HepG2 (cell line): ENCODE results near the gene AXIN2.

ENCODE experiments used
- CREM ChIP-seq, 2 experiments: sonication (generic) in 1 of 2; formaldehyde crosslinking in 1 of 2; IDR thresholded peaks; 2 replicates each; pipeline versions ENCODE4 v1.4.0 to v1.6.1; 2016 to 2020; ENCODE audit warnings: antibody characterized with exemption in 1 of 2, mild to moderate bottlenecking in 1 of 2, missing genetic modification reagents in 1 of 2
- EP300 ChIP-seq, 3 experiments: sonication (generic) in 1 of 3; formaldehyde crosslinking in 1 of 3; IDR thresholded peaks; 2 replicates each; pipeline versions ENCODE4 v1.5.1 to v1.6.1; 2011 to 2020; ENCODE audit warnings: low read depth in 2 of 3, low read length in 2 of 3, borderline replicate concordance in 1 of 3, improper control_type of control experiment in 1 of 3, mild to moderate bottlenecking in 1 of 3, missing genetic modification reagents in 1 of 3, moderate library complexity in 1 of 3
- ETV6 ChIP-seq: sonication (generic); formaldehyde crosslinking; conservative IDR thresholded peaks from 2 replicates; pipeline ENCODE4 v1.4.0; 2020; ENCODE audit warnings: missing genetic modification reagents
- EZH2 ChIP-seq: conservative IDR thresholded peaks from 2 replicates; pipeline ENCODE4 v1.6.1; 2012; ENCODE audit warnings: mild to moderate bottlenecking, low read depth, low read length, moderate library complexity
- FOXK1 ChIP-seq: sonication (generic); formaldehyde crosslinking; IDR thresholded peaks from 2 replicates; pipeline ENCODE4 v1.4.0; 2020; ENCODE audit warnings: low read depth, missing genetic modification reagents, borderline replicate concordance
- MAFK ChIP-seq, 2 experiments: IDR thresholded peaks in 1 of 2; conservative IDR thresholded peaks in 1 of 2; 2 replicates each; pipeline ENCODE4 v1.6.1; 2011; ENCODE audit warnings: improper control_type of control experiment in 2 of 2, low read length in 2 of 2
- NFAT5 ChIP-seq: sonication (generic); formaldehyde crosslinking; IDR thresholded peaks from 2 replicates; pipeline ENCODE4 v1.4.0; 2020; ENCODE audit warnings: missing genetic modification reagents
- PATZ1 ChIP-seq: sonication (generic); formaldehyde crosslinking; IDR thresholded peaks from 2 replicates; pipeline ENCODE4 v1.4.0; 2020; ENCODE audit warnings: missing genetic modification reagents
- POLR2A ChIP-seq, 2 experiments: IDR thresholded peaks; 2 replicates each; pipeline ENCODE4 v1.6.1; 2011; ENCODE audit warnings: low read depth in 2 of 2, low read length in 2 of 2, mild to moderate bottlenecking in 1 of 2, moderate library complexity in 1 of 2; ENCODE audit not compliant: insufficient read depth in 1 of 2
- SCMH1 ChIP-seq: sonication (generic); formaldehyde crosslinking; IDR thresholded peaks from 2 replicates; pipeline ENCODE4 v1.9.0; 2021; ENCODE audit warnings: missing genetic modification reagents, mild to moderate bottlenecking, borderline replicate concordance
- SRF ChIP-seq: IDR thresholded peaks from 2 replicates; pipeline ENCODE4 v1.6.1; 2011; ENCODE audit warnings: mild to moderate bottlenecking, low read depth, low read length, moderate library complexity
- ZNF207 ChIP-seq: fragments of 450-650 bp; IDR thresholded peaks from 2 replicates; pipeline ENCODE4 v1.6.1; 2016; ENCODE audit warnings: antibody characterized with exemption, borderline replicate concordance
- ZNF263 ChIP-seq: sonication (generic); formaldehyde crosslinking; IDR thresholded peaks from 2 replicates; pipeline ENCODE4 v1.4.0; 2020; ENCODE audit warnings: missing genetic modification reagents
- ZNF660 ChIP-seq: sonication (generic); formaldehyde crosslinking; IDR thresholded peaks from 2 replicates; pipeline ENCODE4 v1.5.1; 2020; ENCODE audit warnings: mild to moderate bottlenecking, low read depth, missing genetic modification reagents, borderline replicate concordance

- TF ChIP-seq ZNF660 (CRISPR knock-in tag) (no peak), CREM (IDR thresholded peaks at IDR 0.05) (no peak), CREM (CRISPR knock-in tag; IDR thresholded peaks at IDR 0.05) (no peak), FOXK1 (CRISPR knock-in tag) (no peak), EP300 (IDR thresholded peaks at IDR 0.05; ENCODE audit: low read depth in 2 of 2, low read length in 2 of 2) (0 out of 4 replicates have a peak, but pooled peaks of 1 of the 2 experiments have one; percentile 8), EP300 (CRISPR knock-in tag; IDR thresholded peaks at IDR 0.05; ENCODE audit: borderline replicate concordance) (no peak), MAFK (conservative IDR thresholded peaks at IDR 0.05 in 1 of 2, IDR thresholded peaks at IDR 0.05 in 1 of 2; ENCODE audit: low read length in 2 of 2) (no peak), ETV6 (CRISPR knock-in tag) (no peak), SCMH1 (no peak), NFAT5 (CRISPR knock-in tag) (no peak), SRF (no peak), PATZ1 (CRISPR knock-in tag) (no peak), EZH2 (no peak), ZNF263 (CRISPR knock-in tag) (no peak), ZNF207 (no peak), POLR2A (IDR thresholded peaks at IDR 0.05; ENCODE audit: insufficient read depth in 1 of 2, low read depth in 2 of 2, low read length in 2 of 2) (no peak)
Observed at GRCh38 chr17:65564793-65565192, 3.3 kb upstream of the AXIN2 start.
